GM18526 (cell line): Measurements from ENCODE around the gene KIF25.

Source experiments
- POLR2A ChIP-seq: IDR thresholded peaks from 3 replicates; pipeline ENCODE4 v1.6.1; 2011; ENCODE audit not compliant: insufficient read length; ENCODE audit errors: extremely low read depth

Gene KIF25

GRCh38 chr6:168017629-168018028 lies 20.2 kb downstream of the KIF25 start:
- TF ChIP-seq POLR2A, result no peak

- no peak for TF ChIP-seq POLR2A
Measured at GRCh38 chr6:168018664-168019063, 21.2 kb downstream of the KIF25 start.

- no peak for TF ChIP-seq POLR2A
Measured at GRCh38 chr6:168020242-168020641, 22.8 kb downstream of the KIF25 start.

- no peak for TF ChIP-seq POLR2A
Measured at GRCh38 chr6:168021581-168021980, 24.1 kb downstream of the KIF25 start.

- TF ChIP-seq POLR2A, result no peak
Measured at GRCh38 chr6:168022488-168023321, 25.2 kb downstream of the KIF25 start.

GRCh38 chr6:168024951-168025510 lies 27.6 kb downstream of the KIF25 start:
- TF ChIP-seq POLR2A, result no peak

- TF ChIP-seq POLR2A, result no peak
Measured at GRCh38 chr6:168025831-168026710, 28.6 kb downstream of the KIF25 start.

GRCh38 chr6:168026925-168027324 lies 29.5 kb downstream of the KIF25 start:
- no peak for TF ChIP-seq POLR2A

- TF ChIP-seq POLR2A, result no peak
Measured at GRCh38 chr6:168027521-168027920, 30.1 kb downstream of the KIF25 start.

- TF ChIP-seq POLR2A, result no peak
Measured at GRCh38 chr6:168028181-168028580, 30.7 kb downstream of the KIF25 start.

GRCh38 chr6:168029459-168030217 lies 32.2 kb downstream of the KIF25 start:
- TF ChIP-seq POLR2A, result no peak

GRCh38 chr6:168030218-168030746 lies 32.8 kb downstream of the KIF25 start:
- no peak for TF ChIP-seq POLR2A

GRCh38 chr6:168030908-168031307 lies 33.4 kb downstream of the KIF25 start:
- no peak for TF ChIP-seq POLR2A

GRCh38 chr6:168031411-168031971 lies 34.0 kb downstream of the KIF25 start:
- no peak for TF ChIP-seq POLR2A
